Upper lobe of left lung (tissue), 6 donors: Measurements from ENCODE around the gene CEP72. TPM values are rescaled to one million over a fixed set of nuclear protein-coding genes. Genes with fewer than 3 reads are reported as not detected.

Source experiments
- ATAC-seq, 2 donors: fragments of 200-7000 bp; cut with Tn5 transposase; one replicate each; pipeline ENCODE4 v1.9.1; 2022; ENCODE audit warnings: mild to moderate bottlenecking in 2 of 2, moderate library complexity in 2 of 2; ENCODE audit not compliant: low FRiP score in 2 of 2
- DNase-seq, 2 donors: peaks; one replicate each; pipeline ENCODE4 v3.0.0-alpha.2; 2019 to 2020
- H3K27ac ChIP-seq, 4 donors: fragments of 200-600 bp; sonication (generic); one replicate each; pipeline ENCODE4 v1.5.1; 2016 to 2019
- H3K27me3 ChIP-seq, 4 donors: fragments of 200-600 bp; sonication (generic); one replicate each; pipeline ENCODE4 v1.5.1; 2017 to 2019
- H3K36me3 ChIP-seq, 4 donors: fragments of 200-600 bp; sonication (generic); one replicate each; pipeline ENCODE4 v1.5.1; 2016 to 2019
- H3K4me1 ChIP-seq, 4 donors: fragments of 200-600 bp; sonication (generic); one replicate each; pipeline ENCODE4 v1.5.1; 2018 to 2019
- H3K4me3 ChIP-seq, 4 donors: fragments of 200-600 bp; sonication (generic); one replicate each; pipeline ENCODE4 v1.5.1; 2017 to 2019; ENCODE audit warnings: mild to moderate bottlenecking in 2 of 4, moderate library complexity in 1 of 4
- H3K9me3 ChIP-seq, 4 donors: fragments of 200-600 bp; sonication (generic); one replicate each; pipeline ENCODE4 v1.5.1; 2018 to 2019
- CTCF ChIP-seq, 6 experiments: fragments of 450-650 bp in 4 of 6; fragments of 200-600 bp in 2 of 6; sonication (generic) in 2 of 6; IDR thresholded peaks; one replicate each; pipeline ENCODE4 v1.5.1; 2016 to 2019; ENCODE audit warnings: antibody characterized with exemption in 6 of 6
- EP300 ChIP-seq, 4 donors: sonication (generic); formaldehyde crosslinking; IDR thresholded peaks; one replicate each; pipeline ENCODE4 v1.5.1; 2017; ENCODE audit warnings: antibody characterized with exemption in 4 of 4, control low read depth in 2 of 4
- POLR2A ChIP-seq, 4 donors: fragments of 450-650 bp; IDR thresholded peaks; one replicate each; pipeline ENCODE4 v1.5.1; 2016 to 2017; ENCODE audit warnings: antibody characterized with exemption in 4 of 4, mild to moderate bottlenecking in 2 of 4
- POLR2AphosphoS5 ChIP-seq, 2 donors: sonication (generic); formaldehyde crosslinking; IDR thresholded peaks; one replicate each; pipeline ENCODE4 v1.5.1; 2017; ENCODE audit warnings: antibody characterized with exemption in 2 of 2
- WGBS, 2 donors: methylation state at CpG; one replicate each; pipeline ENCODE4 v1.1.5; 2017 to 2018; 5-methylcytosine and 5-hydroxymethylcytosine counted together
- total RNA-seq, 6 donors: library from RNA; depleted of rRNA in 4 of 6; stranded (reverse); fragments of >200 nt in 4 of 6; gene quantifications; one replicate each; pipeline versions ENCODE4 v1.1.0 to v1.2.1, GENCODE V29; 2016 to 2021
- donor health status: DM: no; HTN: no; CAD: no; lungs with moderate emphysema.
- donor health status: DM: no; HTN: yes; CAD: no; lungs with severe emphysema.

Gene CEP72
- total RNA-seq, 6 donors from 2014 or later: 6.8 to 21.0 (median 9.4) TPM

- Histone ChIP-seq H3K4me3 (no peak overlapping the region), H3K27me3 (no peaks in the 10 kb centered on the region), H3K27ac (no peak overlapping the region), H3K4me1 (no peaks in the 10 kb centered on the region), H3K9me3 (no peaks in the 10 kb centered on the region), H3K36me3 (peaks cover 12 to 50% (median 33%) of the 10 kb centered on the region in 4 donors)
- 96 to 97% methylated on average over 11 to 16 of the region's 16 CpGs for WGBS, 2 donors
- DNase-seq (peak; percentile 9 to 39), ATAC-seq (no peak)
- TF ChIP-seq POLR2AphosphoS5 (IDR thresholded peaks at IDR 0.05): no peak
- no peak for TF ChIP-seq POLR2A (IDR thresholded peaks at IDR 0.05)
- no peak for TF ChIP-seq CTCF (IDR thresholded peaks at IDR 0.05)
- no peak for TF ChIP-seq EP300 (IDR thresholded peaks at IDR 0.05)
Measured at GRCh38 chr5:621341-621761, 9.2 kb downstream of the CEP72 start.

- Histone ChIP-seq H3K9me3 (no peaks in the 10 kb centered on the region), H3K4me3 (no peak overlapping the region), H3K27me3 (no peaks in the 10 kb centered on the region), H3K36me3 (peaks cover 12 to 54% (median 35%) of the 10 kb centered on the region in 4 donors), H3K27ac (no peak overlapping the region), H3K4me1 (no peaks in the 10 kb centered on the region)
- ATAC-seq: no peak
- peak in 1 of 2 donors; percentile 69 for DNase-seq
- no peak for TF ChIP-seq POLR2AphosphoS5 (IDR thresholded peaks at IDR 0.05)
- TF ChIP-seq POLR2A (IDR thresholded peaks at IDR 0.05): no peak
- TF ChIP-seq EP300 (IDR thresholded peaks at IDR 0.05): no peak
- TF ChIP-seq CTCF (IDR thresholded peaks at IDR 0.05): no peak
- 99% methylated on average over 9 of the region's 9 CpGs; no CpG with 5 or more reads in 1 of the 2 donors for WGBS, 2 donors
Measured at GRCh38 chr5:622359-622758, 10.2 kb downstream of the CEP72 start.

GRCh38 chr5:622946-623522 is 10.9 kb downstream of the CEP72 start:
- Histone ChIP-seq H3K27me3 (no peaks in the 10 kb centered on the region), H3K27ac (no peak overlapping the region), H3K36me3 (peaks cover 12 to 58% (median 40%) of the 10 kb centered on the region in 4 donors), H3K4me1 (no peaks in the 10 kb centered on the region), H3K4me3 (no peak overlapping the region), H3K9me3 (no peaks in the 10 kb centered on the region)
- ATAC-seq (no peak), DNase-seq (peak in 1 of 2 donors; percentile 78)
- 94 to 96% methylated on average over 21 to 31 of the region's 31 CpGs for WGBS, 2 donors
- TF ChIP-seq POLR2AphosphoS5 (IDR thresholded peaks at IDR 0.05): no peak
- TF ChIP-seq POLR2A (IDR thresholded peaks at IDR 0.05): no peak
- TF ChIP-seq CTCF (IDR thresholded peaks at IDR 0.05): no peak
- TF ChIP-seq EP300 (IDR thresholded peaks at IDR 0.05): no peak

GRCh38 chr5:623531-623930 is 11.4 kb downstream of the CEP72 start:
- TF ChIP-seq POLR2A (IDR thresholded peaks at IDR 0.05) (no peak), POLR2AphosphoS5 (IDR thresholded peaks at IDR 0.05) (no peak), CTCF (IDR thresholded peaks at IDR 0.05) (no peak)
- Histone ChIP-seq H3K4me1 (no peaks in the 10 kb centered on the region), H3K27ac (no peak overlapping the region), H3K36me3 (peaks cover 12 to 60% (median 43%) of the 10 kb centered on the region in 4 donors), H3K27me3 (no peaks in the 10 kb centered on the region), H3K4me3 (no peak overlapping the region), H3K9me3 (no peaks in the 10 kb centered on the region)
- DNase-seq (no peak), ATAC-seq (no peak)
- WGBS, 2 donors: 96 to 97% methylated on average over 13 of the region's 13 CpGs
